ENCODE data around the gene DOCK9.

The DOCK9 gene

DNA sequence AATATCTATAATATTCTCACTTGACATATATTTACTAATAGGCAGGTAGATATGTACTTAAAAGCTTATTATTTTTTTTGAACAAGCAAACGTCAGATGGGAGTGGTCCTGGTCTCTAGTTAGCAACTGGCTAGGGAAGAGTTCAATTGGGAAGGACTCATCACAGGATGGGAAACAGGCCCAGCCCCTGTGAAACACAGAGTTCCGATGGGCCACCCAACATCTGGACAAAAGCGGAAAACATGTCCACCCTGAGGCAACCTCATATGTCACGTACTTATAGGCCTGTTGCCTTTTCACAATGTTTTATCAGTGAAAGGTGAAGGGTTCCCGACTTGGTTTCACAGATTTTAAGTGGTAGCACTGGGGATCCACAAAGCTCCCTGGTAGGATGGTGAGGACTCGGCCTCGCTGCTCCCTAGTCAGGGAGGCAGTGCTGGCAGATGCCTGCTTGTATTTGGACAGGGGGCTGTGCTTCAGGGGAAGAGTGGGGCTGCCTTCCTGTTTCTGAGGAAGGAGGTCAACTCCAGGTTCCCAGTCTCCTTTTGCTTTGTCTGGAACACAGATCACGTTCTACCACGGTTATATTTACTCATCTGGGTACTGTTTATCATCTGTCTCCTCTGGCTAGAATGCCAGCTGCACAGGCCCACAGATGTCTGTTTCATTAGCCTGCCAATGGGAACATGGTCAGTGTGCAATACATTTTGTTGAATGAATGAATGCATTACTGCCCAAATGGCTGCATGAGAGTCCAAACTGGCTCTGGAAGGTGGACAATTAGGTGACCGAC, 176.0 kb downstream of the DOCK9 start:
- H3K27ac Mint-ChIP-seq = no peak overlapping the region
- ATAC-seq (no peak), DNase-seq (no peak)
- H3K27me3 Mint-ChIP-seq = no peaks in the 10 kb centered on the region
- peaks cover 12% of the 10 kb centered on the region for H3K4me1 Mint-ChIP-seq
- no peaks in the 10 kb centered on the region for H3K9me3 Mint-ChIP-seq
- no peak overlapping the region for H3K4me3 Mint-ChIP-seq

DNA sequence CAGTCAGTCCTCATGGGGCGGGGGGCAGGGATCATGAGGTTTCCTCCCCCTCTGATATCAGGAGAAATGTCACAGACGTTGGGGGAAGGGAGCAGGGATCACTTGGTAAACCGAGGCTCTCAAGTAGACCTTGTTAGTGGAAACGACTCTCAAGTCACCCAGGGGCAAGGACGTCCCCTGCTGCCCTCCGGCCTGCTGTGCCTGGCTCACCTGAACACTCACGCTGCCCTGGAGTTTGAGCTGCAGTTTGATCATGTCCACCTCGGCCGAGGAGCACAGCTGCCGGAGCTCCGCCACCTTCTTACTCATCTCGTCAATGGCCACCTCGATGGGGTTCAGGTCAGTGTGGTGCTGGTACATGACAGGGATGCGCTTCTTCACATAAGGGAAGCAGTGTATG, 177.8 kb downstream of the DOCK9 start:
- no peak overlapping the region for H3K27ac Mint-ChIP-seq
- H3K4me1 Mint-ChIP-seq = peaks cover 12% of the 10 kb centered on the region
- no peaks in the 10 kb centered on the region for H3K9me3 Mint-ChIP-seq
- no peak overlapping the region for H3K4me3 Mint-ChIP-seq
- DNase-seq (no peak), ATAC-seq (no peak)
- H3K27me3 Mint-ChIP-seq = no peaks in the 10 kb centered on the region

DNA sequence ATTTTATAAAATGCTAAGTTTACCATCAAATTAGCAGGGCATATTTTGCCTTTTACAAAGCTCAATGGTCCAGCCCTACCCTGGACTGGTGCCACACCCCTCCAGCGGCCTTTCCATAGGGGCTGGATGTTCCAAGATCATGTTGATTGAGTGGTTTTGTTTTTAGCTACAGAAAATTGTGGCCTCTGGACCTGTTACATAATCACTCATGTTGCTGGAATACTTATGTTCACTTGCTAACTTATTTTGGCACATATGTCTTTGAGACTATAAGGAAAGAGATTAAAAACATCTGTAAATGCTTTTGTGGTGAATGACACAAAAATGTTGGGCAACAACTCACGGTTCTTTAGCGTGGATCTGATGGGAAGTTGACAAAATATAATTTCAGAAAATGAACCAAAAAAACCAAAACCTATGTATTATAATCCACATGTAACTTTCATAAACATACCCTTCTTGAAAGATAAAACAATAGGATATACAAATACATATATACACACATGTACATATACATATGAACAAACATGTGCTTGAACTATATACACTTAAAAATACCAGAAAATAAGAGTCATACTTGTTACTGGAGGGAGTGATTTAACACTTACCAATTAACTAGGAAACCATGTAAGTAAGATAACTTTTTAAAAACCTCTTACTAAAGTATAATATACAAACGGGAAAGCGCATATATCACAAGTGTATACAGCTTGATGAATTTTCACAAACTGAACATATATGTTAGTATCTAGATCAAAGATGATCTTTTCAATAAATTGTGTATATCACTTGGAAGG, 178.8 kb downstream of the DOCK9 start:
- no peak for DNase-seq
- Mint-ChIP-seq H3K27me3 (no peaks in the 10 kb centered on the region), H3K9me3 (no peaks in the 10 kb centered on the region), H3K4me1 (peaks cover 12% of the 10 kb centered on the region), H3K4me3 (no peak overlapping the region), H3K27ac (peak overlapping the region in 1 of 2 donors; percentile 74)
- ATAC-seq = no peak

DNA sequence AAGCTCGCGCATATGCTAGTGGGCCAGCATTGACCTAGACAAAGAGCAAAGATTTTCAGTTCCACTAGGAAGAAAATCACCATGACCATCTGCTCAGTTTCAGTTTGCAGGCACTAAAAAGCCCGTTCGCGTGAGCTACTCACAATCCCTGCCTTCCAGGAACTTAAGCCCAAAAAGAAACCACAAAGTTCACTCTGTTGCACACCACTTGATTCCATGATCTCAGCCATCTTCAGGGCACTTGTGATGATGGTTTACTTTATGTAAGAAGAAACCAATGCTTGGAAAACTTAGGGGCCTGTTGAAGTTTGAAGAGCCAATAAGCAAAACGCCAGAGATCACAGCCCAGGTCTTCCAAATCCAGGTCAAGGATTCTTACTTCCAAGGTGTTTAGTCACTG, 180.4 kb downstream of the DOCK9 start:
- Mint-ChIP-seq H3K27ac (no peak overlapping the region), H3K4me1 (peaks cover 12% of the 10 kb centered on the region), H3K4me3 (no peak overlapping the region), H3K27me3 (no peaks in the 10 kb centered on the region), H3K9me3 (peaks cover 0 to 5% of the 10 kb centered on the region in 2 donors)
- no peak for DNase-seq
- no peak for ATAC-seq

DNA sequence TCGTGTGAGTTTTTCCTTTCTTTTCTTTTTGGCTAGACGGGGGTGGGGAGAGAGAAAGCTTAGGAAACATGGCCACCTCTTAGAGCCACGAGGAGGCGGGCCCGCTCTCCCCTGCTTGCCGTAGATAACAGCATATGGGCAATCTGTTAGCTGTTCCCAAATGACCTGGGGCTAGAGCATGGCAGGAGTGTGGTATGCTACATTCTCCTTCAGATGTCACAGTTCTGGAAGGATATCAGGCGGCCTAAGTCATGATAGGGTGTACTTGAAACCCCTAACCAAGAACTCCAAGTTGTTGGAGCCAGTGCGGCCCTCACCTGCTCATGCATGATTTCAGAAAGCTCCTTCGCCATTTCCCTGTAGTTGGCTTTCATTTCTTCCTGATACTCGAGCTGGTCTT, 181.1 kb downstream of the DOCK9 start:
- ATAC-seq (no peak), DNase-seq (no peak)
- H3K4me1 Mint-ChIP-seq = peaks cover 12% of the 10 kb centered on the region
- H3K9me3 Mint-ChIP-seq = peaks cover 0 to 11% of the 10 kb centered on the region in 2 donors
- no peaks in the 10 kb centered on the region for H3K27me3 Mint-ChIP-seq
- no peak overlapping the region for H3K4me3 Mint-ChIP-seq
- no peak overlapping the region for H3K27ac Mint-ChIP-seq

DNA sequence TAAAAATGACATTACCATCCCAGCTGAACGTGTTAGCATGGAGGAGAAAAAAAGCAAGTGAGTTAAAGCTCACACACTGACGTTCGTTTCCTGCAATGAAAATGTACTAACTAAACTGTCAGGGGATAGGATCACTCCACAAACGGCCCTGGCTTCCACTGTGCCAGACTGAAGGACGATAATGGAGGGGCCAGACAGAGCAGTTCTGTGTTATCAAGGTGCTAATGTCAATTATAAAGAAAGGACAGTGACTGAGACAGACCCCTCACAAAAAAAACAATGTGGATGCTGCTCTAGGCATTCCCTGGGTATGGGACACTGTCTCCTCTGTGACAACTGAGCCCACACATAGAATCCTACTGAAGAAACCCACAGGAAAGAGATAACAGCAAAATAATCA, 181.7 kb downstream of the DOCK9 start:
- H3K9me3 Mint-ChIP-seq = peaks cover 0 to 12% of the 10 kb centered on the region in 2 donors
- DNase-seq (no peak), ATAC-seq (no peak)
- H3K27me3 Mint-ChIP-seq = no peaks in the 10 kb centered on the region
- H3K27ac Mint-ChIP-seq = peak overlapping the region in 1 of 2 donors; percentile 59
- H3K4me1 Mint-ChIP-seq = peaks cover 12% of the 10 kb centered on the region
- no peak overlapping the region for H3K4me3 Mint-ChIP-seq

DNA sequence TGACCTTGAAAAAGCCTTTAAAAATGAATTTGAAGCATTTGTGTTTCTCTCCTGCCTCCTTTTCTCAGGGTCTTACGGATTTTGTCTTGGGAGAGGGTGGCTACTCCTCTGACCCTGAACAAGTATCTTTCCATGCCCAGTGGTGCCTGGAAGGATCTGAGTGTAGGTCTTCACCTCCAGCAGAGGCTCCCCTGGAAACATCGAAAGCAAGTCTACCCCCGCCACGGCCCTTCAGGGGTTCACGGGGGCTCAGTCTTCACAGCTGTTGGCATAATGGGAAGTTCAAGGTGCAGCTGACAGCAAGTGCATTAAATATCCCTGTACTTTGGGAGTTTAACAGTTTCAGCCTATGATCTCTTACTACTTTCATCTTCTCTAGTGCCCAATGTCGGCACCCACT, 182.6 kb downstream of the DOCK9 start:
- Mint-ChIP-seq H3K27me3 (no peaks in the 10 kb centered on the region), H3K4me1 (peaks cover 12% of the 10 kb centered on the region), H3K9me3 (peaks cover 0 to 12% of the 10 kb centered on the region in 2 donors), H3K27ac (no peak overlapping the region), H3K4me3 (no peak overlapping the region)
- DNase-seq = no peak
- no peak for ATAC-seq

DNA sequence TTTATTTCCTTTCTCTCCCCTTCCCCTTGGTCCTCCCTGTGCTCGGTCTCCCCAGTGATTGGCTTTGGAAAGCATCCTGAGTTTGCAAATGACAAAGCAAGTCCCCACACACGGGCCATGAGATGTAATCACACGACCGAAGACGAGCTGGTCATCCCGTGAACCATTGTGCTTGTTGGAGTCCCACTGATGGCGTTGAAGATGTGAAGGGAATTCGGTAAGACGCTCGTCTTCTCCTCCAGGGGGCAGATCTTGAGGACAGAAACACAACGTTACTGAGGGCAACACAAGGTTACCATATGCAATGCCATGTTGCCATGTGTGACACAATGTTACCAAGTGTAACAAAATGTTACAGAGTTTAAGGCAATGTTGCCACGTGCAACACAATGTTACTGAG, 183.4 kb downstream of the DOCK9 start:
- ATAC-seq (no peak), DNase-seq (no peak)
- H3K27ac Mint-ChIP-seq = no peak overlapping the region
- H3K27me3 Mint-ChIP-seq = no peaks in the 10 kb centered on the region
- H3K4me3 Mint-ChIP-seq = no peak overlapping the region
- H3K4me1 Mint-ChIP-seq = peaks cover 12% of the 10 kb centered on the region
- peaks cover 0 to 15% of the 10 kb centered on the region in 2 donors for H3K9me3 Mint-ChIP-seq

DNA sequence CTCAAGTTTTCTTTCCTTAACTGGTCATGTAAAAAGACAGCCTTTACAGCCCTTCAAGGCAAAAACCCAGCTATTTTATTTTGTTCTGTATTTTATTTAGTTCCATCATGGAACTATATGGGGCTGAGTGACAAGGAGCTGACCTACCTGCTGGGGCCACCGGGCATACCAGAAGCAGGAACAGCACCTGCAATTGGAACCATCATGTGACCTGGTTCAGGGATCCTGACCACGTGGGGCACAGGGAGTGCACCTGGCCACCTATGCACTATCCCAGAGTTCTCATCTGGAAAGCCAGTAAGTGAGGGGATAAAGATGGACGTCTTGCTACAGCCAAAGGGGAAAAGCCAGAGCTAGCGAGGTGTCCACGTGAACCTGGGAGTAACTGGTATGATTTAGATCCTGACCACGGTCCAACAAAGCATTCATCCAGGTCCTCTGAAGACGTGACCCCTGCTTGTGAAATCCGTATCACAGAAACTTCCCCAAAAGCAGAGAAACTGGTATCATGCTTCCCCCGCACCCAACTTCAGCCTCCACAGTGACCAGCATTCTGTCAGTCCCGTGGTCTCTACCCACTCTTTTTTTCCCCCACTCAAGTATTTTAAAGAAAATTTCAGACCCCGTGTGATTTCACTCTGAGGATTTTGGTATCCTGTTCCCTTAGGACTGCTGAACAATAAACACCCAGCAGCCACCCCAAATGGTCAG, 184.9 kb downstream of the DOCK9 start:
- peaks cover 4 to 28% of the 10 kb centered on the region in 2 donors for H3K9me3 Mint-ChIP-seq
- H3K27me3 Mint-ChIP-seq = peaks cover 14% of the 10 kb centered on the region
- no peak overlapping the region for H3K4me3 Mint-ChIP-seq
- H3K27ac Mint-ChIP-seq = no peak overlapping the region
- peaks cover 10% of the 10 kb centered on the region for H3K4me1 Mint-ChIP-seq
- DNase-seq = no peak
- no peak for ATAC-seq

DNA sequence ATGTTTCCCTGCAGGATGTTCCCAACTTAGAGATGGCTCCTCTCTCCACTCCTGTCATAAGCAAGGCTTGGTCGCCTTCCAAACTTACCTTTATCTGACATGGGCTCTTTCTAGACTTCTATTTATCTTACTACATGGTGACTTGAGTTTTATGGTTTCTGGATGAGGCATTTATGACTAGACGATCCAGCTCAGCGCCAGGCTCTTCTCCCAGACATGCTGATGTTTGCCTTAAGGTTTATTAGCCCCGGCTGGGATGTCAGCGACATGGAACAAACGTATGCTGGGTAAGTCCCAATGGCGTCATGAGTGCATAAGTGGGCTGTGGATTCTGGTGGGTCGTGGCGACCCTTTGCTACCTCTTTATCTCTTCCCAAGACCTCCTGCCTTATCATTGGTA, 185.5 kb downstream of the DOCK9 start:
- peaks cover 4% of the 10 kb centered on the region for H3K4me1 Mint-ChIP-seq
- no peak overlapping the region for H3K4me3 Mint-ChIP-seq

DNA sequence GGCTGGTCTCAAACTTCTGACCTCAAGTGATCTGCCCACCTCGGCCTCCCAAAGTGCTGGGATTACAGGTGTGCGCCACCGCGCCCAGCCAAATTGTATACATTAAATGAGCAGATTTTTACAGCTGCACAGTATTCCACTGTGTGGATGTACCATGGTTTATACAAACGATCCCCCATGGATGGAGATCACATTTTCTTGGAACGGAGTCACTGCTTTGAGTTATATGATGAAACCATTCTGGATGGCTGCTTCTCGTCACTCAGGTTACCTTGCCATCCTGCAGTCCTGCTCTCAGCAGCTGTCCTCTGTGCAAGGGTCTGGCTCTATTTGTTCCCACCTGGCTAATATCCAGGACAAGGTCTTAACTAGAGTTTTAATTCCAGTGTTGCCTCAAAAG, 186.3 kb downstream of the DOCK9 start:
- Mint-ChIP-seq H3K4me1 (no peaks in the 10 kb centered on the region), H3K27ac (no peak overlapping the region), H3K4me3 (no peak overlapping the region), H3K27me3 (peaks cover 27% of the 10 kb centered on the region), H3K9me3 (peaks cover 4 to 28% of the 10 kb centered on the region in 2 donors)
- DNase-seq (no peak), ATAC-seq (no peak)

More for the DNA sequence above, 185.5 kb downstream of the DOCK9 start:
- no peak overlapping the region for H3K27ac Mint-ChIP-seq
- no peak for DNase-seq
- H3K9me3 Mint-ChIP-seq = peaks cover 4 to 28% of the 10 kb centered on the region in 2 donors
- H3K27me3 Mint-ChIP-seq = peaks cover 20% of the 10 kb centered on the region
- no peak for ATAC-seq

DNA sequence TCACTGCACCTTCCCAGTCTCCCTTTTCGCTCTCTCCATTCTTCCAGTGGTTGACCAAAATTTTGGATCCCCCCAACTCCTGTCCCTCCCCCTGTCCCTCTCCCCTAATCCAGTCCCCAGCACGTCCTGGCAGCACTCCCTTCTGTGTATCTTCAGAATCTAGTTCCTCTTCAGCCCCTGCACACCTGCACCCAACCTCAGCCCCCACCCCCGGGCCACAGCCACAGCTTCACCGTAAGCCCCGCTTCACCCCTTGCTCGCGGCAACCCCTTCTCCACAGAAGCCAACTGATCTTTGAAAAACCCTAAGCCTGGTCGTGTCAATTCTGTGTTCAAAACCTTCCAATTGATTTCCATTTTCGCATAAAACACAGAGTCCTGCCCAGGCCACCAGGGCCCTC, 189.9 kb downstream of the DOCK9 start:
- H3K9me3 Mint-ChIP-seq = peaks cover 4 to 28% of the 10 kb centered on the region in 2 donors
- DNase-seq = no peak
- peaks cover 31% of the 10 kb centered on the region for H3K27me3 Mint-ChIP-seq
- no peak overlapping the region for H3K27ac Mint-ChIP-seq
- no peak for ATAC-seq
- no peaks in the 10 kb centered on the region for H3K4me1 Mint-ChIP-seq
- no peak overlapping the region for H3K4me3 Mint-ChIP-seq

DNA sequence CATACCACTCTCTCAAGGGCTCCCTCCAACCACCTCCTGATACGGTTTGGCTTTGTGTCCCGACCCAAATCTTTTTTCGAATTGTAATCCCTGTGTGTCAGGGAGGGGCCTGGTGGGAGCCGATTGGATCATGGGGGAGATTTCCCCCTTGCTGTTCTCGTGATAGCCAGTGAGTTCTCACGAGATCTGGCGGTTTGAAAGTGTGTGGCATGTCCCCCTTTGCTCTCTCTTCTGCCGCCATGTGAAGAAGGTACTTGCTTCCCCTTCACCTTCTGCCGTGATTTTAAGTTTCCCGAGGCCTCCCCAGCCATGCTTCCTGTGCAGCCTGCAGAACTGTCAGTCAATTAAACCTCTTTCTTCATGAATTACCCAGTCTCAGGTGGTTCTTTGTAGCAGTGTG, 190.7 kb downstream of the DOCK9 start:
- Mint-ChIP-seq H3K27ac (no peak overlapping the region), H3K27me3 (peaks cover 33% of the 10 kb centered on the region), H3K4me3 (no peak overlapping the region), H3K4me1 (no peaks in the 10 kb centered on the region), H3K9me3 (peaks cover 4 to 21% of the 10 kb centered on the region in 2 donors)
- no peak for DNase-seq
- no peak for ATAC-seq

DNA sequence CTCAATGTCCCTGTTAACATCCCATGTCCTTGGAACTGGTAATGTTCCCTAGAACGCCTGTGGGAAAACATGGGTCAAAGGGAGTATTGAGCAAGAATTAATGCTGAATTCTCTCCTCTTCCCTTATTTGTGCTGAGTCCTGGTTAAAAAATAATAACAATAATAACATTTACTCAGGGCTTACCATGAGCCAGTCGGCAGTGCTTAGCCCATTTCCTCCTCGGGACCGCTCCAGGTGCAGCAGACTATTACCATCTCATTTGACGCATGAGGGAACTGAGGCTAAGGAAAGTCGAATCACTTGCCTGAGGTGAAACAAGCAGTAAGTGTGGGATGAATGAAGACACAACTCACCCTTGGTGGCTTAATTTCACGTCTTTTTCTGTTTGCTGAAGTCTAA, 191.8 kb downstream of the DOCK9 start:
- H3K4me1 Mint-ChIP-seq = no peaks in the 10 kb centered on the region
- DNase-seq (no peak), ATAC-seq (no peak)
- H3K27me3 Mint-ChIP-seq = peaks cover 44% of the 10 kb centered on the region
- H3K4me3 Mint-ChIP-seq = no peak overlapping the region
- H3K9me3 Mint-ChIP-seq = peaks cover 4 to 17% of the 10 kb centered on the region in 2 donors
- H3K27ac Mint-ChIP-seq = no peak overlapping the region

DNA sequence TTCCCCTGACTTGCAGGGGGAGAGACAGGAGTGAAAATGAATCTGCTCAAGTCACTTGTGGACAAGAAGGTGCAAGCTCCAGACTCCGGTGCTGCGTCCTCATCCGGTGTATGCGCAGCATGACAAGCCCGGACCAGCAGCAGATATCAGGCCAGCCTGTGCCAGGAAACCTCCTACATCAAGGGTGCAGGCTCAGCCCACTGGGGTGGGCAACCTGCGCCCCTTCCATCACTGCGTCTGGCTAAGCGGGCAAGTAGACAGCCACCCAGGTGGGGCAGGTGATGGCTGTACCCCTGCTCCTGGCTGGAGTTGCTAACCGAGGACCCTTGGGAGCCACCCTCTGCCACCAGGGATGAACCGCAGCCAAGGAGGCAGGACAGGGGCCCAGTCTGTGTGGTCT, 192.5 kb downstream of the DOCK9 start:
- no peak overlapping the region for H3K4me3 Mint-ChIP-seq
- ATAC-seq (no peak), DNase-seq (no peak)
- H3K4me1 Mint-ChIP-seq = no peaks in the 10 kb centered on the region
- peaks cover 47% of the 10 kb centered on the region for H3K27me3 Mint-ChIP-seq
- H3K9me3 Mint-ChIP-seq = peaks cover 4 to 17% of the 10 kb centered on the region in 2 donors
- no peak overlapping the region for H3K27ac Mint-ChIP-seq

DNA sequence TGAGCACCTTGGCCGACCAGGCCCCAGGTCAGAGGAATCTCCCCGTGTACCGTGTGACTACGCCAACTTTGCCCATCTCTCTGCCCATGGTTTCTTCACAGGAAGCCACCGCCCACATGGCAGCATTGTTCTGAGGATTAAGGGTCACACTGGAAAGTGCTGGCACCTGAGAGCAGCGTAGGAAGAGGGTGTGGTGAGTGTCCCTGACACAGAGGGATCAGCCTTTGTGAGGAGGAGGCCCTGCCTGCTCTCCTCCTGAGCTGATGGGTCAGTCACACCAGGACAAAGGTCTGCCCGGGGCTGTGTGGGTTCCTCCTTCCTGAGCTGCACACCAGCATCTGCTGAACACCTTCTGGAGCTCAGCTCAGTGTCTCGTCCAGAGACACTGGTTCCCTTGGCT, 193.2 kb downstream of the DOCK9 start:
- no peak overlapping the region for H3K4me3 Mint-ChIP-seq
- no peak overlapping the region for H3K27ac Mint-ChIP-seq
- H3K27me3 Mint-ChIP-seq = peaks cover 48% of the 10 kb centered on the region
- DNase-seq (no peak), ATAC-seq (no peak)
- H3K9me3 Mint-ChIP-seq = peaks cover 4 to 15% of the 10 kb centered on the region in 2 donors
- H3K4me1 Mint-ChIP-seq = no peaks in the 10 kb centered on the region
